ENCODE results near the gene DAW1. TPM values are rescaled to one million over a fixed set of nuclear protein-coding genes. Genes with fewer than 3 reads are reported as not detected.
A peak's percentile ranks its signal among the peaks of the same experiment; 100 is the strongest.
"Not testable (repeated sequence)": the region's sequence is repeated elsewhere in the genome, so short reads cannot be mapped to it uniquely, and the experiment has no call there.

Gene DAW1
- polyA plus RNA-seq, 3 donors = 0.45 to 0.72 (median 0.65) TPM

DNA sequence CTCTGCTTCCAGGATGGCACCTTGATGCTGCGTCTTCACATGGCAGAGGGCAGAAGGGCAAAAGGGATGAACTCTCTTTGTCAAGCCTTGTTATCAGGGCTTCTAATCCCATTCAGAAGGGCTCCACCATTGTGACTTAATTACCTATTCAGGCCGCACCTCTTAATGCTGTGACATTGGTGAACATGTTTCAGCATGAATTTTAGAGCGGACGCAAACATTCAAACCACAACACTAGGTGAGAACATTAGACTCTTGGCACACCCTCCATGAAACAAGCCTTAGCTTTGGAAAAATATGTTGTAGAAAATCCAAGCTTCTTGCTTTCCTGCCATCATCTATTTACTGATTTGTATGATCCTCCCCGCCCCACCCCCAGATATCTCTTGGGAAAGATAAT is 17.9 kb downstream of the DAW1 start:
- DNase-seq (ENCODE audit: extremely low read depth in 1 of 11, low read depth in 9 of 11, low spot score in 4 of 11) = no peak

DNA sequence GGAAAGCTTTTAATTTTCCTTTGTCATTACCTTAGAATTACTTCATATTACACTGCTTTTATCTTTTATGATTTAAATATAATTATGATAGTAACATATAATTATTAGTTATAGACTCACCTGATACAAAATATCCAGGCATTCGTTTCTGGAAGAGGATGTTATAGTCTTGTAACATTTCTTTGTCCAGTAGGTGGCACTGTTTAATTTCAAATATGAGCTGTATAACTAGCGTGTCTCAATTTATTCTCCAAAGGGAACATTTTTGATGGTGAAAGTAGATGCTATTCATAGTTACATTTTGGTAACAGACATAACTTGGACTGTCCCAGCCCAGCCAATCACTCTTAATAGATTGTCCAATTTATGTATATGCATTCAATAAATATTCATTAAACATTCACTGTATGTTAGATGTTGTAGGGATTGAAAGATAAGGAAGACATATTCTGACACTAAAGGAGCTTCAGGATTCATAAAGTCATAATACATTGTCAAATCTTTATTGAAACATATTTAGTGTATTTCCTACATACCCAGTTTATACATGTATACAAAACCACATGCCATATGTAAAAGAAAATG is 19.2 kb downstream of the DAW1 start:
- DNase-seq (ENCODE audit: extremely low read depth in 1 of 11, low read depth in 9 of 11, low spot score in 4 of 11) = peak in 9 of 11 donors; percentile 9 to 45 (median 24)

DNA sequence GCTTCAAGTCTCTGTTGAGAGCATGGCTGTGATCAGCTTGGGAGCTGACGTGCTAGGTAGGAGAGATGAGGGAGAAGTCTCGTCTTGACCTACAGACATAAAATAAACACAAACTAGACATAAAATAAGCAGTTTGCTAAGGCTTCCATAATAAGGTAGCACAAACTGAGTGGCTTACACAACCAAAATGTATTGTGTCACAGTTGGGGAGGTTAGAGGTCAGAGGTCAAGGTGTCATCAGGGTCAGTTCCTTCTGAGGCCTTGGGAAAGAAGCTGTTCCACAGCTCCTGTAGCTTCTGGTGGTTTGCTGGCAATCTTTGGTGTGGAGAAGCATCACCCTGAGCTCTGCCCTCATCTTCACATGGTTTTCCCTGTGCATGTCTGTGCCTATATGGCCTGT is 20.2 kb downstream of the DAW1 start:
- no peak for DNase-seq (ENCODE audit: extremely low read depth in 1 of 11, low read depth in 9 of 11, low spot score in 4 of 11)

DNA sequence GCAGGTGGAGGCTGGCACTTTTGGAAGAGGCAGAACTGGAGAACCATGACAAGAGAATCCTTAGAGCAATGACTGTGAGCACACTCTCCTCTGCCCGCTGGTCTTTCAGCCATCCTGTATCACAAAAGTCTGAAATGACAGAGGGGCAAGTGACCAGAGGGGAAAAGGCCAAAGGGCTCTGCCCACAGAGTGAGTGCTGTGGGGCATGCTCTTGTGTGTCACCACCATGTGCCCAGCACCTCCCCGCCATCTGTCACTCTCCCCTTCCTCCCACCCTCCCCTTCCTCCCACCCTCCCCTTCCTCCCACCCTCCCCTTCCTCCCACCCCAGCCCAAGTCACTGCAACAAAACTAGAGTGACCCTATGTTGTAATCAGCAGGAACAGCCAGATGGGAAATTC is 31.9 kb downstream of the DAW1 start:
- DNase-seq (ENCODE audit: extremely low read depth in 1 of 11, low read depth in 9 of 11, low spot score in 4 of 11) = no peak

DNA sequence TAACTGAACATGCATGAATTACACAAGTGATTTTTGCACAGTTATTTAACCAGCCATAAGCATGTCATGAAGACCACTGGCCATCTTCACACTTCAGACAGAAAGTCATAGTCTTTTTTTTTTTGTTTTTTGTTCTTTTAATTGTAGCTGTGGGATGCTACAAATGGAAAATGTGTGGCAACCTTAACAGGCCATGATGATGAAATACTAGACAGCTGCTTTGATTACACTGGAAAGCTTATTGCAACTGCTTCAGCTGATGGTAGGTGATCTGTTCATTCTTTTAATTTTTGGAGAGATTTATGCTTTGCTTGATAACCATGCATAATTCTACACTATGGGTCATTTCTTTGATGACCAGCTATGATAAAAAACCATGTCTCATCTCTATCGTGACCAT is 35.6 kb downstream of the DAW1 start:
- no peak for DNase-seq (ENCODE audit: extremely low read depth in 1 of 11, low read depth in 9 of 11, low spot score in 4 of 11)

DNA sequence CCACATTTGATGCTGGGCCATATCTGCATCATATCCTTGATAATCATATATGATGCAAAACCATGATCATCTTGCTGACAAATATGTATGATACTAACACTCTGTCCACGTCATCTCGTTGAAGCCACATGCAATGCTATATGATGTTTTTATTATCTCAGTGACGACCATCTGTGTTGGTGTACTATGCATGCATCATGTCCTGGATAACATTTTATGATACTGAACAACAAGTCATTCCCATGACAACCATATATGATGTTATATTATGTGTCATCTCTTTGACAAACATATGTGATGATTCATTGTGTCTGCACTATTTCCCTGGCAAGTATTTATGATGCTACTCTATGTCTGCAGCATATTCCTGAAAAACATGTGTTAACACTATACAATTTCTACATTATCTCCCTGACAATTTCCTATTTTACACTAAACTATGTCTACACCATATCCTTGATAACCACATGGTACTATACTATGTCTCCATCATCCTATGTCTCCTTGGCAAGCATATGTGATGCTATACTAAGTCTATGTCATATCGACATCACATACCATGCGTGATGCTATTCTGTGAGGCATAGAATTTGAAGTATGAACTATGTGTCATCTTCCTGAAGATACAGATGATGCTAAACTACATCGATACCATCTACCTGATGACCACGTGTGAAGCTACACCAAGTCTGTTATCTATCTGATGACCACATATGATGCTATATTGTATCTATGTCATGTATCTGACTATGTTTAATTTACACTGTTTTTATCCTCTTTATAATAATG is 37.0 kb downstream of the DAW1 start:
- DNase-seq (ENCODE audit: extremely low read depth in 1 of 11, low read depth in 9 of 11, low spot score in 4 of 11) = no peak

DNA sequence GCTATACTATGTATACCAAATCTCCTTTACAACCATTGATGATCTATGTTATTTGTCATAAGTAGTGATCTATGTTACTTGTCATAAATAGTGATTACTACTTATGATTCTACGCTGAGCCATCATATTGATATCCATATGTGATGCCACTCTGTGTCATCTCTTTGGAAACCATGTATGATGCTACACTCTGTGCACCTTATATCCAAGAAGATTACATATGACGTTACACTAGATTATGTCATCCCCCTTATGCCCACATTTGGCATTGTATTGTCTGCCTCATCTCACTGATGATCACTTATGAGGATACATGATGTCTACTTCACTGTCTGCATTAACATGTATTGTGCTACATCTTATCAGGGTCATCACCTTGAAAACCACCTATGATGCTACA is 42.9 kb downstream of the DAW1 start:
- no peak for DNase-seq (ENCODE audit: extremely low read depth in 1 of 11, low read depth in 9 of 11, low spot score in 4 of 11)

DNA sequence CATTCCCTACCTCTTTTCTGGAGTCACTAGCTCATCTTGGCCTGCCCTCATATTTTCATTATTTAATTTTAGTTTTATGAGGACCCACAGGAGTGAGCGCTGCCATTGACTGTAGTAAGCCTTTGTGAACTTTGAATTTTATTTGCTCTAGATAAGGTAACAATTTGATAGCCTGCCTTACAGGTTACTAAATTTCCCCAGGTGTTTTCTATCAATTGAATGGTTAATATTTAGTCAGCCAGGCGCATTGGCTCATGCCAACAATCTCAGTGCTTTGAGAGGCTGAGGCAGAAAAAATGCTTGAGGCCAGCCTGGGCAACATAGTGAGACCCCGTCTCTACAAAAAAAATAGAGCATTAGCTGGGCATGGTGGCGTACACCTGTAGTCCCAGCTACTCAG is 50.2 kb downstream of the DAW1 start:
- DNase-seq (ENCODE audit: extremely low read depth in 1 of 11, low read depth in 9 of 11, low spot score in 4 of 11) = no peak

DNA sequence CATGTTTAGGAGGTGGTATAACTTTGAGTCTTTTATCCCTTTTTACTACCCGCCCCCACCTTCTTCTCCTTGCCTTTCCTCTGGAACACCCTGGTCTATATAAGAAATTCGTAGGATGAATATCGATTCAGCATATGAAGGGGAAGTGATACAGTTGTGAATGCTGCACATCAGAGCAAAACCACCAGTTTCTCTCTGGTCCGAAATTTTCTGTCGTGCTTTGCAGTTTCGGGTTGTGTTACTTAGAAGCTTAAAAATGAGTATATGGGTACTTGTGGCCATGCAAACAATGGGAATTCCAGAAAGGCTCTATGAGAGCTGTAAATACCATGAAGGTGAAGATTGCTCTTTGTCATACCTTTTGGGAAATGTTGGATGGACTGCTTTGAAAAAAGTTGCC is 60.6 kb downstream of the DAW1 start:
- DNase-seq (ENCODE audit: extremely low read depth in 1 of 11, low read depth in 9 of 11, low spot score in 4 of 11) = no peak

DNA sequence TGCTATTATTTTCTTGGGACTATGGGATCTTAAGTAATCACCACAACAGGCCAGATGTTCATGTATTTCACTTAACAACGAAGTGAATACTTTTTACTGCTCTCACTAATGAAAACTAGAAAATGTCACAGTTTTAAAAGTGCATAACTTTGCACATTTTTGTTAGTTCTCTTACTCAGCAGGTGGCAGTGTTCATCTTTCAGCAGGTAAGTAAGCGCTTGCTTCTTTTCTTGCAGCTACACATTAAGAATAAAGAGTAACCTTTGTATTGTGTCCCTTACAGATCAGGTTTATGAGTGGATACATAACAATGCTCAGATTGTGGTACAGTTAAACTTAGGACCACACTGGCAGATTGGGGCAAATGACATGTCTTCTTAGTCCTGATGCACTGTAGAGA is 61.0 kb downstream of the DAW1 start:
- no peak for DNase-seq (ENCODE audit: extremely low read depth in 1 of 11, low read depth in 9 of 11, low spot score in 4 of 11)

DNA sequence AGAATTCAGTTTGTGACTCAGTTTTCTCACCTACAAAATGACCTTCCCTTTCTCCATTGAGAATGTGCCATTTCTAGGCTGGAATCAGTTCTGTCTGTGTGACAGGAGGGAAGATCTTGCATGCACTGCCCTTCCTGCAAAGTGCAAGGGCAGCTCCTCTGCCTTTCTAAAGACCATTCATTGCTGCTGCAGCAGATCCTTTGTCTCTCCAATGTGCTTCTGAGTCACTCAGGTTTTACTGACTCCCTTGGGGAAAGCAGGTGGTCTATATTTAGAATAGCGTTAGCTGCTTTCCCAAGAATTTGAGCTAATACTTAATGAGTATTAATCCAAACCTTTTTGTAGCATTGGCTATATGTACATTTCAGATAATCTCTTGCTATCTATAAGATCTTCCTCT is 62.5 kb downstream of the DAW1 start:
- DNase-seq (ENCODE audit: extremely low read depth in 1 of 11, low read depth in 9 of 11, low spot score in 4 of 11) = no peak

DNA sequence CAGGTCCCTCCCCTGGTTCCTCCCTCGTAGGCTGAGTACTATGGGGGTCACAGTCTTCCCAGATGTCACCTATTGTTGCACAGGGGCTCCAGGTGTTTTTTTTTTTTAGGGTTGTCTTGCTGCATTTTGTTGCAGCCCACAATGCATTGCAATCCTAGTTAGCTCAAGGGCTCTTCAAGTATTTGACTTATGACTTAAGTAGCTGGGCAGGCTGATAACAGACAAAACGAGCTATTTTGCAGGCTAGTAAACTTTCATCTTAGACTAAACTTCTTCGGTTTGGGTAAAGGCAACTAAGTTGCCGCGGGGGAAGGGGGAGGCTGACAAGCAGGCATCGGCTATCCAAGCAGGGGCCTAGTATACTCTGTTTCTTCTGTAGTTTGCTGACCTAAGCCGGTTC is 64.8 kb downstream of the DAW1 start:
- not testable (repeated sequence) for DNase-seq (ENCODE audit: extremely low read depth in 1 of 11, low read depth in 9 of 11, low spot score in 4 of 11)

DNA sequence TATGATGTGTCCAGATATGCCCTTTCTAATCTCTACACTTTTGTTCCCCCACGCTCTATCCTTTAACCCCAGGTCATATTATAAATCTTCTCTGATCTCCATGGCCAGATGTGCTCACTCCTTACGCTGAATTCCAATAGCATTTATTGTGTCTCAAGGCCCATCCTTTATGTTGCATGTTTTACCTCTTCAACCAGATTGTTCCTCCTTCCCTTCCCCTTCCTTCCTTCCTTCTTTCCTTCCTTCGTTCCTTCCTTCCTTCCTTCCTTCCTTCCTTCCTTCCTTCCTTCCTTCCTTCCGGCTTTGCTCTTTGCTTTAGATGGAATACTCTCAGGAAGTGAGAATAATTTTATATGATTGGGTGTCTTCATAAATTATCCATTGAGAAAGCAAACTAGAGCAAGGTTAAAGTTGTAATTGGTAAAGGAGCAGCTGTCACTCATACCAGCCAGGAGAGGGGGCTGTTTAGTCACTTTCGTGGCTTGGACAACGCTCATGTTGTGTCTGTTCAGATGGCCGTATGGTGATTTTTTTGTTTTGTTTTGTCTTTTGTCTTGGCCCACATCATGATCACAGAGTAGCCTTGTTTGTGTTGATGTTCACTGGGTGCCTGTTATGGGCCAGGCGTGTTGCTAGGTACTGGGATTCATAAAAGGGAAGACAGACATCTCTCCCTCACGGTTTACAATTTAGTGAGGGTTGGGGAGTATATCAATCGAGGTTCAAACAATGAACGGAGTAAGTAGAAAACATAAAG is 68.0 kb downstream of the DAW1 start:
- peak in 7 of 11 donors; percentile 0 to 18 (median 7) for DNase-seq (ENCODE audit: extremely low read depth in 1 of 11, low read depth in 9 of 11, low spot score in 4 of 11)

DNA sequence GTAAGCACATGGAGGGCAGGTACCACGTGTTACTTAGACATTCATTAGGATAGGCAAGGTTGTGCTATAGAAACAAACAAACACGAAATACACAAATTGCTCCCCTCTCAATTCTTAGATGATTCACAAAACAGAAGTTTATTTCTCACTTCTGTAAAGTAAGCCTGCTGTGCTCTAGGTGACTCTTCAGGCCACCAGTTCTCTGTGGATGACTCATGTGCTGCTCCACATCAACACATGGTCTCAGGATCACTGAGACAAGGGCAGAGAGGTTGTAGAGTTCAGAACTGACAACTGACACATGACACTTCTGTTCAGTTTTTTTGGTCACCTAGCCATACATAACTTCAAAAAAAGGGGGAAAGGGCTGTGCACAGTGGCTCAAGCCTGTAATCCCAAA is 70.6 kb downstream of the DAW1 start:
- DNase-seq (ENCODE audit: extremely low read depth in 1 of 11, low read depth in 9 of 11, low spot score in 4 of 11) = no peak

DNA sequence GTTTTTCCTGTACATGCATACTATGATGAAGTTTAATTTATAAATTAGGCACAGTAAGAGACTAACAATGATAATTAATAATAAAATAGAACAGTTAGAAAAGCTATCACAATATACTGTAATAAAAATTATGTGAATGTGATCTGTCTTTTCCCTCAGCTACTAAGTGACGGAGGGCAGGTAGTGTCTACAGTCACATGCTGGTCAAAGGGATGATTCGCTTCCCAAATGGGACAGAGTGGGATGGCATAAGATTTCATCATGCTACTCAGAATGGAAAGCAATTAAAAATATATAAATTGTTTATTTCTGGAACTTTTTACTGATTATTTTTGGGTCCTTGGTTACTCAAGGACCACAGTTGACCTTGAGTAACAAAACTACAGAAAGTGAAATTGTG is 71.5 kb downstream of the DAW1 start:
- no peak for DNase-seq (ENCODE audit: extremely low read depth in 1 of 11, low read depth in 9 of 11, low spot score in 4 of 11)

DNA sequence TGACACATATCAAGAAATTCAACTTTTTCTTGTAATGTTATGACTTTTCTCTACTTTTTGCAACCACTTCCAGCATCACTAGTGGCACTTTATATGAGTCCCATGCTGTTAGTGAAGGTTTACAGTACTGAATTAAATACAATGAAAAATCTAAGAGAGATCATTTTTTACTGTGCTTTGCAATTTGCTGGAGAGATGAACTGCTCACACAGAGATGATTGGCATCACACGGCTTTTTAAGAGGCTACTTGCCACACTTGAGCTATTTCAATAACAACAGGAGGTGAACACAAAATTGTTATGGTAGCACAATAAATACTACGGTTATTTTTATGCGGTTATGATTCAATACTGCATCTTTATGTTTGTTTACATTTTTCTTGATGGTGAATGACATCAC is 88.9 kb downstream of the DAW1 start:
- DNase-seq (ENCODE audit: extremely low read depth in 1 of 11, low read depth in 9 of 11, low spot score in 4 of 11) = no peak

DNA sequence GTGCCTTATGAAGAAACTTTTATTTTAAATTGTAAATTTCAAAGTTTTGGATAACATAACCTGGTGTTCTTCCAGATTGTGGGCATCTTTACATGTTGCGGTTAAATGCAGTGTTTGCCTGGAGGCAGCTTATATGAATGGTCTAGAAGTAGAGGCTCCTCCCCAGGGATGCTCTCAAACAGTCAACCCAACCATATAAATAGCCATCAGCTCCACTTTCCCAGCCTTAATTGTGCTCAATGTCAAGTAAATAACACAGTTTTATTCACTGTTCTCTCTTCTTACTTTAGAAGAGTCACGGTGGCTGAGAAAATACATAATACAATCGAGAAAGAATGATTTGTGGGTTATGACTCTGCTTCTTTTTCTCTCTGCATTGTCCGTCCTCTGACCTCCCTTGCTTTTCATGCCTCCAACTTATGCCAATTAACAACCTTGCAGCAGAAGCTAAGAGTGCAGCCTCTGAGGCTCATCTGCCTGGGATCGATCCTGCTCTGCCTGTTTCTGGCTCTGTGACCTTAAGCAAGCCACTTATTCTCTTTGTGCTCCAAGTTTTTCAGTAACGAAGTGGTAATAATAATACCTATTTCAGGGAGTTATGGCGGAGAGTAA is 100.3 kb downstream of the DAW1 start:
- no peak for DNase-seq (ENCODE audit: extremely low read depth in 1 of 11, low read depth in 9 of 11, low spot score in 4 of 11)

DNA sequence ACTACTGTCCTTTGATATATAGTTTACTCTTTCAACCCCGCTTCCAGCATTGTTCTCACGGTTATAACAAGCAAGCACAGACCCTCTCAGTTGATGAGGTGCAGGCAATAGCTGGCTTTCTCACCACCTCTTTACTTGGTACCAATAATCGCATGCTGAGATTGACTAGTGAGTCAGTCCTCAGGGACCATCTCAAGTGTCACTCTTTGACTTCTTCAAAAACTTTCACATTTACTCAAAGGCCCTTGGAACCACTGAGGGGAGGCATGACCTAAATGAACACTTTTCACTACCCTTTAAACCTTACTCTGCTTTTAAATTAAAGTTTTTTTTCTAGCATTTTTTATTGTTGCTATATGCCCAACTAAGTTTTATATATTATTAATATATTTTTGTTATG is 101.8 kb downstream of the DAW1 start:
- no peak for DNase-seq (ENCODE audit: extremely low read depth in 1 of 11, low read depth in 9 of 11, low spot score in 4 of 11)
